Activated naive CD4-positive, alpha-beta T cell treated with anti-CD3 and anti-CD28 coated beads for 36 hours (primary cell): Measurements from ENCODE around the gene C17orf67. TPM values are rescaled to one million over a fixed set of nuclear protein-coding genes. Genes with fewer than 3 reads are reported as not detected.

Experiments used
- total RNA-seq, 2 experiments: library from RNA; stranded (reverse); gene quantifications; one replicate each; pipeline ENCODE4 v1.2.3, GENCODE V29; 2021

Gene C17orf67
- total RNA-seq, 2 experiments from 2014 or later: 1.9 to 2.2 TPM

Other genes with a start within 250 kb of the C17orf67 start
- gene NOG, start 240.2 kb downstream of the C17orf67 start, total RNA-seq: 1 to 10 TPM; 2.4 to 2.6 TPM
- 10 to 100 TPM; 18.1 to 18.4 TPM for gene DGKE, start 231 bp upstream of the C17orf67 start, total RNA-seq
- gene TRIM25, start 80.1 kb upstream of the C17orf67 start, total RNA-seq: 100 to 1,000 TPM; 157 to 161 TPM
- 10 to 100 TPM; 16.9 to 18.2 TPM for gene COIL, start 127.1 kb upstream of the C17orf67 start, total RNA-seq
- 10 to 100 TPM; 11.7 to 15.3 TPM for gene SCPEP1, start 144.2 kb upstream of the C17orf67 start, total RNA-seq